OCI-M2 (cell line): ENCODE results near the gene SLC39A9.
"Not testable (repeated sequence)": the region's sequence is repeated elsewhere in the genome, so short reads cannot be mapped to it uniquely, and the experiment has no call there.

ENCODE experiments used
- DNase-seq: peaks from one replicate; lab custom pipeline; 2025; ENCODE audit not compliant: unreplicated experiment; lab: John Stamatoyannopoulos, UW

The SLC39A9 gene

GRCh38 chr14:69473260-69473659, 74.8 kb downstream of the SLC39A9 start:
- no peak for DNase-seq

GRCh38 chr14:69473946-69474345, 75.5 kb downstream of the SLC39A9 start:
- no peak for DNase-seq

DNA sequence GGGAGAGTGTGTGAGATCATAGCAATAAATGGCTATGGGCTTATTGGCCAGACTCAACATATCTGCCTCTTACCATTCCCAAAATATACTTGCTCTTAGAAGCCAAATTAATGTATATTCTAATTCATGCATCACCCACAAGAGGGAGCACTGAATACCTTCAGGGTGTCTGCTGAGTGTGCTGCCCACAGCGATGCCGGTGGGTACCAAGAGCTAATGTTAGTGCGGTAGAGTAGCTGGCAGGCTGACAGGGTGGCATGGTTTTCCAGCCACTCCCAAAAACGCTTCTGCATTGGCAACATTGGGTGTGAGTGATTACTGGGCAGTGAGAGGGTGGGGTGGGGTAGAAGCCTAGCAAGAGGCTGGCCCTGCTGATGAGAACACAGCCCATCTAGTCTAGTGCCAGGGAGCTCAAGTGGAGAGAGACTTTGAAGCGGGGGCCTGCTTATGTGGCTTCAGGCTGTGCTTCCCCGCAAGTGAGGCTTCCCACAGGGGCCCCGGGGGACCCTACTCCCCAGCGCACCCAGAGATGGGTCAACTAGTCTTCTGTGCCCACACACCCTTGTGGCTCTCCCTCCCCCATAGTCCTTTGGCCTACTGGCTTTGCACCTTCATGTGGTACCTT, 76.8 kb downstream of the SLC39A9 start:
- no peak for DNase-seq

GRCh38 chr14:69476824-69477450, 78.4 kb downstream of the SLC39A9 start:
- DNase-seq = not testable (repeated sequence)

GRCh38 chr14:69478055-69478454, 79.6 kb downstream of the SLC39A9 start:
- DNase-seq = not testable (repeated sequence)

DNA sequence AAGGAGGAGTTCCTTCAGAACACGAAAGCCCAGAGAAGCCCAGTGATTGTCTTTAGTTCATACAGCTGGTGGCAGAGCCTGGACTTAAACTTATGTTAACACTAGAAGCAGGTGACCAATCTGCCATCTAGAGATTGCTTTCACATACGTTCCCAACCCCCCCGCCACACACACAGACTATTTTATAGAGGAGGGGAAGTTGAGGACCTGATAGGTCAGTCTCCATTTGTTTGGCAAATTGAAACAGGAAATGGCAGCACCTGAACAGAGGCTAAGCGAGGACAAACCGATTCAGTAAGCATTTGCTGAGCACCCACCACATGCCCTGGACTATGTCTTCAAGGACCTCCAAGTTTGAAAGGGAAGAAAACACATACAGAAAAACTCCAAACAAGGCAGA, 81.2 kb downstream of the SLC39A9 start:
- DNase-seq = no peak

DNA sequence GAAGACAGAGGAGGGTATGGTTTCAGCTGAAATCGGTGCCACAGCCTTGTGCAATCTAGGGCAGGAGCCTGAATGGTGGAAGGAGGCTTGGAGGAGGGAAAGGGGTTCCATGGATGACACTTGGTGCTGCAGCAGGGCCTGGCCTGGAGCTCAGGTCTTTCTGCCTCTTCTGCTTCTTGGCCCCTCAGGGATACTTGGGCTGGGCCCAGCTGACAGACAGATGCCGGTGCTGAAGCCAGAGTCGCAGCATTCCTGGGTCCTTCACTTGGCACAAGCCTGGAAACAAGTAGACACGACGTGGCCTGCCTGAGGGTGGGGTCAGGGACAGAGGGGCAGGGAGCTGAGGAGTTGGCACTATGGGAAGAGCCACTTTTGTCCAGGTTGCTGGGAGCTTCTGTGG, 81.6 kb downstream of the SLC39A9 start:
- no peak for DNase-seq

GRCh38 chr14:69481815-69482568, 83.5 kb downstream of the SLC39A9 start:
- DNase-seq = no peak

DNA sequence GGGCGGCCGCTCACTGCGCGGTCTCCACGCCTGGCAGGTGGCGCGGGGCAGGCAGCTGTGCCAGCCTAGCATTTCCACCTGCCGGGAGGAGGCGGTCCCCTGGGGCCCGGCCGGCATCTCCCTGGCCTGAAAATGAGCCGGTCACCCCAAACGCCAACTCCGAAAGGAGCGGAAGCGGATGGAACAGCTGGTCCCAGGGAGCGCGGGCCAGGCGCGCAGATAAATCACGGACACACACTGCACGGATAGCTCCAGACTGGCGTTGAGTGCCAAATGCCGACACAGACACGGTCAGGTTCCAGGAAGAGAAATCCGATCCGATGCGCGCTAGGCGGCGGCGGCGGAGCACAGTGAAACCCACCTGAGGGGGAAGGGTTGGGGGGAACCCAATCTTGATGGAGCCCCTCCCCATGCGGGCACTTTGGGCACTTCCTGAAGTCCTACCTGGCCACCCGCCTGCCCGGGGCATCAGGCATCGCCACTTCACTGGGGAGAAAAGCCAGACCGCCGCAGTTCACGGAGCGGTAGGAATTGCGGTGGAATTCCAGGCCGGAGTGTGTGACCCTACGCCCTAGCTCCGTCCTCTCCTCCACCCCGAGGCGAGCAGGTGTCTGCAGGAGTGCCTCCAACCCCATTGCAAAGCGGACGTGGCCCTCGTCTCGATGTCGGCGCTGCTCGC, 85.4 kb downstream of the SLC39A9 start:
- no peak for DNase-seq

DNA sequence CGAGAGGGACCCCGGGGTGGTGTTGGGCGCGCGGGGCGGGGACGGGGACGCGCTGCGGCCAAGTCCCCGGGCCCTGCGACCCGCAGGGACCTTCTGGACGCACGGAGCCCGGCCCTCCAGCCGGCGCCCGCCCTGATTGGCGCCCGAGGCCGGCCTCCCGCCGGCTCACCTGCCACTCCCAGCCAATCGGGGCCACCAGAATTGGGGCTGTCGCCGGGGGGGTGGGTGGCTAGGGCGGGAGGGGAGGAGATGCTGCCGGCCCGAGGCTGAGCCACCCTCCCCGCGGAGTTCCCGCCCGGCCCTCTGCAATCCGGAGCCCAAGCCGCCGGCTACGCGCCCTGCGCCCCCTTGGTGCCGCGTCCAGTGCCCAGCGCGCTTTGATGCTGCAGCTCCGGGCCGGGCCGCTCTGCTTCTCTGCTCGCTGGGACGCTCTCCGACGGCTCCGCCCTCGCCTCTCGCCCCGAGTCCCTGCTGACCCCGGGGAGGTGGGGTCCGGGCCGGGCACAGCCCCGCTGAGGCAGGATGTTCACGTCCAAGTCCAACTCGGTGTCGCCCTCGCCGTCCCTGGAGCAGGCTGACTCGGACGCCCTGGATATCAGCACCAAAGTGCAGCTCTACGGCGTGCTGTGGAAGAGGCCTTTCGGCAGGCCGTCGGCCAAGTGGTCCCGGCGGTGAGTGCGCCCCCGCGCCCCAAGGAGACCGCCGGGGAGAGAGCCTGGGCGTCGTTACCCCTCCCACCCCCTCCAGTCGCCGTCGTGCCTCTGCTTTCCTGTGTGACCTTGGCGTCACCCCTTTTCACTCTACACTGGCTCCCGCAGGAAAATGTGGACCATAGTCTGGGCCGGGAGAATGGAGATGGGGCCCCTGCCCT, 86.2 kb downstream of the SLC39A9 start, which contains the start of gene PLEKHD1:
PLEKHD1 (plus strand) TSS at position 285 of the 871 bp plus-strand sequence; CDS start at position 523, 238 bp downstream.
- DNase-seq = no peak

GRCh38 chr14:69485315-69485660, 86.8 kb downstream of the SLC39A9 start:
- DNase-seq = no peak

DNA sequence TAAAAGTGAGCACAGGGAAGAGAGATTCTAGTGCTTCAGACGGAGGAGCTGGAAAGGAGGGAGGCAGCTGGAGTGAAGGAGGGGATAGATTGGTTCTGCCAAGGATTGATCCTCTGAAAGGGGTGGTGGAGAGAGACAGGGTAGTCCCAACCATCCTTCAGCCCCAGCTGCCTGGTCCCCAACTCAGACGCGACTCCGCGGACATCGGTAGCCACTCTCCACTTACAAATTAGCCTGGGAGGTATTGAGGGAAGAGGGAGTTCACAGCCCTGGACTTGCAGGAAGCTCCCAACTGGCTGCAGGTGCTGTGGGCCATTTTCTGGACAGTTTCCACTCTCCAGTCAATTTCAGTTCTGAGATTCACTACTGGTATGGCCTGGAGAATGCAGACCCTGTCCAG, 87.2 kb downstream of the SLC39A9 start:
- no peak for DNase-seq

DNA sequence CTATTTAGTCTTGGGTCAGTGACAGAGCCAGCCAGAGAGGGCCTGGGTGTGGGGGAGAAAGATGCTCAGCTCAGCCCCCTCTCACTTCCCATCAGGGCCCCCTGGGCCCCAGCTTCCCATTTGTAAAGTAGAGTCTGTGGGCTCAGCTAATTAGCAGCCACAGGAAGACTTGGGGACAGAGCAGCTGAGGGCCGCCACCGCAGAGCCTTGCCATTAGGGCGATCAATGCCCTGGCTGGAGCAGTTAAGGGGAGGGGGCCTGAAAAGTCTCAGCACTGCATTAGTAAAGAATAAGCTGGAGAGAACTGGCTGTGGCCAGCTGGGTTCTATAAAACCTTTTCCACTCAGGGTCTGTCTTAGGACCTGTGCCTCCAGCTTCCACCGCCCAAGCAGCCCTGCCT, 88.7 kb downstream of the SLC39A9 start:
- no peak for DNase-seq

DNA sequence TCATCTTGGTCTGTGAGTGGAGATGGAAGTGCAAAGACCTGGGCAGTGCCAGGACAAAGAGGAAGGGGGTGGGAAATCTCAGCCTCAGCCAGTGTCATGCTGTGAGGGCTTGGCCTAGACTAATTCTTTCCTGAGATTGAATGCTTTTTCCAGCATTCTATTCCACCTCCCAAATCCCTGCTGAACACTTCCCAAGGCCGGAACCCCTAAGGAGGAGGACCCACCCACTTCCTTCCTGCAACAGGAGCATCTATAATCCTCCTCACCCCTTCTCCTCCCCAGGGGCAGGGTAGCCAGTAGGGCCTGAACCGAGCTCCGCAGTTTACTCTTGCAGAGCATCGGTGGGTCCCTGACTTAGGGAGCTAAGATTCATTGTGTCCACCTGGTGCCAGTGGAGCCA, 89.3 kb downstream of the SLC39A9 start:
- no peak for DNase-seq

DNA sequence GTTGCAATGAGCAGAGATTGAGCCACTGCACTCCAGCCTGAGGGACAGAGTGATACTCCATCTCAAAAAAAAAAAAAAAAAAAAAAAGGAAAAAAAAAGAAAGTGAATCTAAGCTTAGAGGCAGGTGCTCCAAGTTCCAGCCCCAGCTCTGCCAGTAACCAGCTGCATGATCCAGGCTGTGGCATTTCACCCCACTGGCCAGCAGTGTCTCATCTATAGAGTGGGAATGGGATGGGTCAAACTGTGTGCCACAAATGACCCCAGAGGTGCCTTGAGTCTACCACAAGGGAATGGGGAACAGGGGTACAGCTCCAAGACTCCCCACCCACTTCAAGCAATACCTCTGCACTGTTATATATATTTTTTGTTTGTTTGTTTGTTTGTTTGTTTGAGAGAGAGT, 91.0 kb downstream of the SLC39A9 start:
- DNase-seq = no peak

- no peak for DNase-seq
These were observed 91.9 kb downstream of the SLC39A9 start for GRCh38 chr14:69490219-69490918.

DNA sequence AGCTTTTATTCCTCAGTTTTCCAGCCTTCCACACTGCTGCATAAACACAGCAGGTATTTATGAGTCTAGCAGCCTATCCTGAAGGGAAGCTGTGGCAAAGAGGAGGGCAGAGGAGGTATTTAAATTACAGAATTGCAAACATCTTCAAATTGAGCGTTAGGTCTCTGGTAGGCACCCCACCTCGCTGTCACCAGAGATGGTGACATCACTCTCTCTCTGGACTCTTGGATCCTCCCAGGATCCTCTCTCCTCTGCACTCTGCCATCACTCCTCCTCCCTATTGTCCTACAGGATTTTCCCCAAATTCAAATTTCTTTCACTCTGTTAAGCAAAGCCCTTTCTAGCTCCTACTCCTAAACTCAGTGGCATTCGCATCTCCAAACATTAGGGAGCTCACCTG, 92.7 kb downstream of the SLC39A9 start:
- DNase-seq = no peak

DNA sequence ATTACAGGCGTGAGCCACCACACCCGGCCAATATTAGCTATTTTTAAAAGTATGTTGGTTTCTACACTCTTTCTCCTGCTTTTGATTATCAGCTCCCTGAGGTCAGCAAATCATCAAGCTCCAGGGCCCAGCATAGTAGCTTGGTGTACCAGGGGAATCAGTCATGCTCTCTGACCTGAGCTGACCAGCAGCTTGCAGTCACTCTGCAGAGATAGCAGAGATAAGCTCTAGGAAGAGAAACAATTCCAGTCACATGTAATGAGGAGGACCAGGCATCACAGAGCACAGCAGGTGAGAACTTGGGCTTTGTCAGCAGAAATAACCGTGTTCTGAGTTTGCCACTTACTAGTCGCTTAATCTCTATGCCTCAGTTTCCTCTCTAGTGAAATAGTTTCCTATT, 94.5 kb downstream of the SLC39A9 start:
- no peak for DNase-seq

- DNase-seq = no peak
These were observed 95.3 kb downstream of the SLC39A9 start for GRCh38 chr14:69493791-69494190.

DNA sequence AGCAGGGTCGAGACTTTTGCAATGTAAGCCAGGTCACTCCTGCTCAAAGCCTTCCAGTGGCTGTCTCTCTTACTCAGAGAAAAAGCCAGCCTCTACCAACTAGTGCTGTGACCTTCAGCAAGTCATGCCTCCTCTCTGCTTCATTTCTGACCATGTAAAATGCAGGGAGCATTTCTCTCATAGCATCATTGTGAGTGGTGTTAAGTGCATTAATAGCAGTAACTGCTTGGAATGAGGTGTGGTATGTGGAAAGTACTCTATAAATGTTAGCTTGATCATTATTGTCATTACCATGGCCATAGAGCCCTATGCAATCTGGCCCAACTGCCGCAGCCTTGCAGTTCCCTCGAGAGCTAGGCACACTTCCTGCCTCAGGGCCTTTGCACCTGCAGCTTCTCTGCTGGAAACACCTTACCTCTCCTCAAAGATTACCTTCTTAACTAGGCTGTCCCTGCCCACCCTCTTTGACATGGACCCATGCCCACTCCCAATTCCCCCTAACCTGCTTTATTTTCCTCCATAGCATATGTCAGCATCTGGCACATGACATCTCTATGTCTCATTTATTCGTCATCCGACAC, 96.9 kb downstream of the SLC39A9 start:
- DNase-seq = no peak
